NT2/D1 (cell line): ENCODE results near the gene PLA2R1.

Source experiments
- DNase-seq: peaks from one replicate; pipeline ENCODE4 v3.0.0-alpha.2; 2011; ENCODE audit warnings: low read depth, low spot score
- H3K27me3 ChIP-seq: 2 replicates; pipeline ENCODE4 v1.6.0; 2011; ENCODE audit warnings: mild to moderate bottlenecking; ENCODE audit not compliant: insufficient read length, insufficient read depth
- H3K36me3 ChIP-seq: 2 replicates; pipeline ENCODE4 v1.6.1; 2011; ENCODE audit warnings: mild to moderate bottlenecking, low read length, mixed read lengths; ENCODE audit not compliant: insufficient read depth, insufficient read length
- H3K4me1 ChIP-seq: 2 replicates; pipeline ENCODE4 v1.5.1; 2011; ENCODE audit not compliant: insufficient read depth, insufficient read length
- H3K4me3 ChIP-seq: 2 replicates; pipeline ENCODE4 v1.5.1; 2011; ENCODE audit warnings: low read depth; ENCODE audit not compliant: insufficient read length
- H3K9ac ChIP-seq: 2 replicates; pipeline ENCODE4 v1.6.0; 2011; ENCODE audit warnings: low read depth; ENCODE audit not compliant: insufficient read length
- H3K9me3 ChIP-seq: 2 replicates; pipeline ENCODE4 v1.5.1; 2011; ENCODE audit warnings: mild to moderate bottlenecking, low read length; ENCODE audit not compliant: insufficient read depth
- SUZ12 ChIP-seq: IDR thresholded peaks from 2 replicates; pipeline ENCODE4 v1.6.1; 2011; ENCODE audit not compliant: insufficient read length, insufficient read depth; ENCODE audit errors: extremely low read depth
- YY1 ChIP-seq: IDR thresholded peaks from 2 replicates; pipeline ENCODE4 v1.6.1; 2011; ENCODE audit not compliant: insufficient read length, insufficient read depth
- ZNF274 ChIP-seq: IDR thresholded peaks from 2 replicates; pipeline ENCODE4 v1.6.1; 2011; ENCODE audit warnings: mild to moderate bottlenecking, low read depth, low read length

The PLA2R1 gene

GRCh38 chr2:159898441-159898840 lies 164.0 kb downstream of the PLA2R1 start:
- Histone ChIP-seq H3K9ac (no peak overlapping the region), H3K36me3 (no peaks in the 10 kb centered on the region), H3K4me3 (no peak overlapping the region), H3K4me1 (peaks cover 2% of the 10 kb centered on the region), H3K9me3 (no peaks in the 10 kb centered on the region), H3K27me3 (peaks cover 4% of the 10 kb centered on the region)
- DNase-seq, result no peak
- TF ChIP-seq SUZ12 (no peak), ZNF274 (no peak), YY1 (no peak)

GRCh38 chr2:159897720-159898119 lies 164.7 kb downstream of the PLA2R1 start:
- Histone ChIP-seq H3K36me3 (no peaks in the 10 kb centered on the region), H3K4me3 (no peak overlapping the region), H3K9ac (no peak overlapping the region), H3K9me3 (no peaks in the 10 kb centered on the region), H3K27me3 (no peaks in the 10 kb centered on the region), H3K4me1 (peaks cover 2% of the 10 kb centered on the region)
- no peak for DNase-seq
- no peak for TF ChIP-seq YY1
- TF ChIP-seq ZNF274, result no peak
- no peak for TF ChIP-seq SUZ12

- no peak for TF ChIP-seq ZNF274
- TF ChIP-seq SUZ12, result no peak
- TF ChIP-seq YY1, result no peak
- H3K27me3 ChIP-seq, result no peaks in the 10 kb centered on the region
- no peaks in the 10 kb centered on the region for H3K36me3 ChIP-seq
- no peaks in the 10 kb centered on the region for H3K9me3 ChIP-seq
- no peak for DNase-seq
- H3K4me1 ChIP-seq, result peaks cover 2% of the 10 kb centered on the region
- no peak overlapping the region for H3K9ac ChIP-seq
- H3K4me3 ChIP-seq, result no peak overlapping the region
Measured at GRCh38 chr2:159897081-159897480, 165.3 kb downstream of the PLA2R1 start.

- H3K9ac ChIP-seq, result no peak overlapping the region
- no peak overlapping the region for H3K4me3 ChIP-seq
- no peak for DNase-seq
- H3K27me3 ChIP-seq, result no peaks in the 10 kb centered on the region
- H3K4me1 ChIP-seq, result peaks cover 2% of the 10 kb centered on the region
- H3K36me3 ChIP-seq, result no peaks in the 10 kb centered on the region
- TF ChIP-seq ZNF274 (no peak), SUZ12 (no peak), YY1 (no peak)
- no peaks in the 10 kb centered on the region for H3K9me3 ChIP-seq
Measured at GRCh38 chr2:159895258-159896065, 167.0 kb downstream of the PLA2R1 start.

DNA sequence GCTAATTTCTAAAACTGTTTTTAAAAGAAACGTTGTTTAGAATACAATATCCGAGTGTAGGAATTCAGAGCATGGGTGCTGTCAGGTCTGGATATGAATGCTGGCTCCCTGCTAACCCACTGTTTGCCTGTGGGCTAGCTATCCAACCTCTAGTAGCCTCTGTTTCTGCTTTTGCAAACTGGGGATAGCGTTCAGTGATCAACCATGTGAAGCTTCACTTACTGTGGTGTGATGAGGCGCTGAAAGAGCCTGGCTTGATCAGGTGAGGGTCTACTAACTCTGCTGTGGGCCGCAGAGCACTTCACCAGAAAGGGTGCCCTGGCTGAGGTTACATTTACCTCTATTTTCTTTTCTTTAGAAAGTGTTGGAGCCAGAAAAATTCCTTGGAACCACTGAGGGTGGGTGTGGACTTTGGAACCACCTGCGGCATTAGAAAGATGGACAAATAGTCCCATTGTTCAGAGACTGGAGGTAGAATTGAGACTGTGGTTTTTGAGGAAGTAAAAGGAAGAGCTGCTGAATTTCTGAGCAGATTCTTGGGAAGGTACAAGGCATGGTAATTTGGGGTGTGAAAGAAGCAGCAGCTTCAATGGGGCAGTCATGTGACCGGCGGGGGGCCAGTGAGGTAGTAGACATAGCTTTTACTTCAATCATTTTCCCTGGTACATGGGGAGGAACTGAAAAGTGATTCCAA lies 168.1 kb downstream of the PLA2R1 start:
- H3K4me3 ChIP-seq, result no peak overlapping the region
- no peak for DNase-seq
- H3K4me1 ChIP-seq, result peaks cover 2% of the 10 kb centered on the region
- H3K9ac ChIP-seq, result no peak overlapping the region
- no peaks in the 10 kb centered on the region for H3K27me3 ChIP-seq
- TF ChIP-seq ZNF274 (no peak), YY1 (no peak), SUZ12 (no peak)
- no peaks in the 10 kb centered on the region for H3K36me3 ChIP-seq
- no peaks in the 10 kb centered on the region for H3K9me3 ChIP-seq

GRCh38 chr2:159892990-159893810 lies 169.2 kb downstream of the PLA2R1 start:
- H3K36me3 ChIP-seq, result no peaks in the 10 kb centered on the region
- no peaks in the 10 kb centered on the region for H3K27me3 ChIP-seq
- no peak overlapping the region for H3K9ac ChIP-seq
- peaks cover 2% of the 10 kb centered on the region for H3K4me1 ChIP-seq
- H3K4me3 ChIP-seq, result no peak overlapping the region
- no peak for DNase-seq
- H3K9me3 ChIP-seq, result no peaks in the 10 kb centered on the region
- no peak for TF ChIP-seq YY1
